Neural cell (in vitro differentiated cells): ENCODE results near the gene WARS2. TPM values are rescaled to one million over a fixed set of nuclear protein-coding genes. Genes with fewer than 3 reads are reported as not detected.

ENCODE experiments used
- H2AFZ ChIP-seq: fragments of 200-600, 300-800 bp; sonication (generic), shearing (Covaris generic); 2 replicates; pipeline ENCODE4 v1.6.0; 2014; ENCODE audit warnings: low read depth, mild to moderate bottlenecking, antibody characterized with exemption, low read length, moderate library complexity
- H3F3A ChIP-seq: fragments of 200-600 bp; shearing (Covaris generic); 2 replicates; pipeline ENCODE4 v1.6.1; 2016; ENCODE audit warnings: mild to moderate bottlenecking, moderate library complexity, mixed read lengths, antibody characterized with exemption, low read length; ENCODE audit not compliant: insufficient read depth, poor library complexity, severe bottlenecking
- H3K27ac ChIP-seq: fragments of 200-600, 300-800 bp; sonication (generic), shearing (Covaris generic); 2 replicates; pipeline ENCODE4 v1.5.1; 2014; ENCODE audit warnings: mild to moderate bottlenecking, low read length, moderate library complexity
- H3K27me3 ChIP-seq: fragments of 300-800, 200-600 bp; sonication (generic), shearing (Covaris generic); 2 replicates; pipeline ENCODE4 v1.6.0; 2014; ENCODE audit warnings: mild to moderate bottlenecking, low read depth, low read length, moderate library complexity; ENCODE audit not compliant: insufficient read depth
- H3K36me3 ChIP-seq: fragments of 300-800, 200-600 bp; sonication (generic), shearing (Covaris generic); 2 replicates; pipeline ENCODE4 v1.5.1; 2014; ENCODE audit warnings: mild to moderate bottlenecking, antibody characterized with exemption, low read length, moderate library complexity; ENCODE audit not compliant: insufficient read depth
- H3K4me2 ChIP-seq: fragments of 300-800, 200-600 bp; sonication (generic), shearing (Covaris generic); 2 replicates; pipeline ENCODE4 v1.6.0; 2014; ENCODE audit warnings: mild to moderate bottlenecking, low read length
- H3K4me3 ChIP-seq: fragments of 300-800, 200-600 bp; sonication (generic), shearing (Covaris generic); 2 replicates; pipeline ENCODE4 v1.5.1; 2014; ENCODE audit warnings: mild to moderate bottlenecking, low read length, moderate library complexity
- H3K79me2 ChIP-seq: fragments of 200-600 bp; shearing (Covaris generic); replicated peaks from 2 replicates; pipeline ENCODE4 v1.6.0; 2014; ENCODE audit warnings: mild to moderate bottlenecking, low read length, moderate library complexity; ENCODE audit not compliant: insufficient read depth
- H3K9ac ChIP-seq: fragments of 300-800, 200-600 bp; sonication (generic), shearing (Covaris generic); 2 replicates; pipeline ENCODE4 v1.6.1; 2016; ENCODE audit warnings: mild to moderate bottlenecking, low read length, mixed read lengths
- H3K9me2 ChIP-seq: fragments of 200-600 bp; shearing (Covaris generic); 2 replicates; pipeline ENCODE4 v1.6.1; 2016; ENCODE audit warnings: mild to moderate bottlenecking, low read length, mixed read lengths; ENCODE audit not compliant: insufficient read depth
- H3K9me3 ChIP-seq: fragments of 200-600, 300-800 bp; sonication (generic), shearing (Covaris generic); 2 replicates; pipeline ENCODE4 v1.6.1; 2016; ENCODE audit warnings: mild to moderate bottlenecking, mixed run types, low read length, moderate library complexity, mixed read lengths
- H4K20me1 ChIP-seq: fragments of 200-600 bp; shearing (Covaris generic); 2 replicates; pipeline ENCODE4 v1.6.1; 2016; ENCODE audit warnings: mild to moderate bottlenecking, mixed run types; ENCODE audit not compliant: insufficient read depth
- CTCF ChIP-seq: fragments of 450-650 bp; IDR thresholded peaks from 2 replicates; pipeline ENCODE4 v1.5.1; 2014; ENCODE audit warnings: antibody characterized with exemption, mild to moderate bottlenecking, moderate library complexity; ENCODE audit not compliant: poor library complexity, severe bottlenecking
- EP300 ChIP-seq: fragments of 450-650 bp; conservative IDR thresholded peaks from 2 replicates; pipeline ENCODE4 v1.6.1; 2014; ENCODE audit warnings: antibody characterized with exemption, mild to moderate bottlenecking, moderate library complexity; ENCODE audit not compliant: poor library complexity, severe bottlenecking
- EZH2 ChIP-seq: fragments of 200-600, 300-800 bp; shearing (Covaris generic), sonication (generic); IDR thresholded peaks from 2 replicates; pipeline ENCODE4 v1.6.1; 2014; ENCODE audit warnings: antibody characterized with exemption, low read length, borderline replicate concordance, mild to moderate bottlenecking; ENCODE audit not compliant: insufficient read depth, poor library complexity, severe bottlenecking
- MXI1 ChIP-seq: fragments of 450-650 bp; conservative IDR thresholded peaks from 2 replicates; pipeline ENCODE4 v1.6.1; 2014; ENCODE audit warnings: antibody characterized with exemption, mild to moderate bottlenecking; ENCODE audit not compliant: poor library complexity, severe bottlenecking
- POLR2AphosphoS5 ChIP-seq: IDR thresholded peaks from 2 replicates; pipeline ENCODE4 v1.6.1; 2012
- RAD21 ChIP-seq: fragments of 450-650 bp; conservative IDR thresholded peaks from 2 replicates; pipeline ENCODE4 v1.6.1; 2014; ENCODE audit warnings: antibody characterized with exemption, mild to moderate bottlenecking, moderate library complexity
- REST ChIP-seq: IDR thresholded peaks from 2 replicates; pipeline ENCODE4 v1.6.1; 2012; ENCODE audit warnings: borderline replicate concordance
- SMC3 ChIP-seq: fragments of 450-650 bp; conservative IDR thresholded peaks from 2 replicates; pipeline ENCODE4 v1.6.1; 2014; ENCODE audit warnings: antibody characterized with exemption, mild to moderate bottlenecking, moderate library complexity; ENCODE audit not compliant: poor library complexity
- TAF1 ChIP-seq: IDR thresholded peaks from 2 replicates; pipeline ENCODE4 v1.6.1; 2012; ENCODE audit warnings: low read depth
- polyA plus RNA-seq: library from polyadenylated mRNA; depleted of rRNA; stranded (reverse); fragments of >200 nt; gene quantifications from 2 replicates; pipeline ENCODE4 v1.2.3, GENCODE V29; 2014

WARS2 gene
- polyA plus RNA-seq, 1 donor from 2014 or later = 4.7 TPM

GRCh38 chr1:119160409-119160808 lies 20.0 kb upstream of the WARS2 start:
- no peak overlapping the region for H3K4me3 ChIP-seq
- H3K79me2 ChIP-seq = no peaks in the 10 kb centered on the region
- H3F3A ChIP-seq = no peaks in the 10 kb centered on the region
- no peak overlapping the region for H2AFZ ChIP-seq
- no peaks in the 10 kb centered on the region for H3K36me3 ChIP-seq
- no peak overlapping the region for H3K27ac ChIP-seq
- no peaks in the 10 kb centered on the region for H3K9me2 ChIP-seq
- H4K20me1 ChIP-seq = no peaks in the 10 kb centered on the region
- H3K9ac ChIP-seq = no peak overlapping the region
- no peaks in the 10 kb centered on the region for H3K9me3 ChIP-seq
- no peak overlapping the region for H3K4me2 ChIP-seq
- no peaks in the 10 kb centered on the region for H3K27me3 ChIP-seq
- TF ChIP-seq POLR2AphosphoS5 (no peak), TAF1 (no peak), REST (no peak), CTCF (no peak), EP300 (no peak), SMC3 (no peak), MXI1 (no peak), EZH2 (no peak), RAD21 (no peak)

DNA sequence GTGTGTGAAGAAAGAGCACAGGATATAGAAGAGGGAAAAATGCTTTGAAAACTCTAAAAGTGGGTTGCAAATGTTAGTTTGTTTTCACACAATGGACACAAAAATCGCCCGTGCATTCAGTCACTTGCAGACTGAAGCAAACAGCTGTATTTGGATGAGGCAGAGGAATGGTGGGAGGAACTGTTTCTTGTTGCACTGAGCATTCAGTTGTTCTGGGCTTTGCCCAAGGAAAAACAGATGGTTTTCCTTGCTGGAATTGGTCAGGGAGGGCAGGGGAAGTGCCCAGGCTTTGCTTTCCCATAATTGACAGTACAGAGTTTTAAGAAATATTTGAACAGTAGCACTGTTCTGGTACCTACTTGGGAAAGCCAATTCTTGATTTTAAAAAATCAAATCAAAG lies 19.5 kb upstream of the WARS2 start:
- H3K9me2 ChIP-seq = no peaks in the 10 kb centered on the region
- H3K4me2 ChIP-seq = no peak overlapping the region
- H2AFZ ChIP-seq = no peak overlapping the region
- no peak overlapping the region for H3K27ac ChIP-seq
- H3K36me3 ChIP-seq = no peaks in the 10 kb centered on the region
- no peaks in the 10 kb centered on the region for H4K20me1 ChIP-seq
- no peak overlapping the region for H3K4me3 ChIP-seq
- TF ChIP-seq RAD21 (no peak), EZH2 (no peak), EP300 (no peak), POLR2AphosphoS5 (no peak), REST (no peak), MXI1 (no peak), CTCF (no peak), TAF1 (no peak), SMC3 (no peak)
- H3K9ac ChIP-seq = no peak overlapping the region
- H3K27me3 ChIP-seq = no peaks in the 10 kb centered on the region
- H3F3A ChIP-seq = no peaks in the 10 kb centered on the region
- H3K79me2 ChIP-seq = no peaks in the 10 kb centered on the region
- H3K9me3 ChIP-seq = no peaks in the 10 kb centered on the region
